ENCODE data around the gene RNF175.

DNA sequence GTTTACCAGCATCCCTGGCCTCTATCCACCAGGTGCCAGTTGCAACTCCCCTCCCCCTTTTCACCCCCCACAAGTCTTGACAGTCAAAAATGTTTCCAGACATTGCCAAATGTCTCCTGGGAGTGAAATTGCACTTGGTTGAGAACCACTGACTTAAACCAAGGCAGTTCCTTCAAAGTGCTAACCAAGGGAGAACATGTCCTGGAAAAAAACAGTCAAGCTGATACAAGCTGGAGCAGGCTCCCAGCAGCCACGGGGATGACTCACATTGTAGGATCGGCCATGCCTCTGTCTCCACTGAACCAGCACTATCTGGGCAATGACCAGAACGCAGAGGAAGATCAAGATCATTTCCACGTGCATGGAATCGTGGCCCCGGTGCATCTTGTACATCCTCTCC lies 11.4 kb downstream of the RNF175 start:
- TF ChIP-seq, protein P1, sequence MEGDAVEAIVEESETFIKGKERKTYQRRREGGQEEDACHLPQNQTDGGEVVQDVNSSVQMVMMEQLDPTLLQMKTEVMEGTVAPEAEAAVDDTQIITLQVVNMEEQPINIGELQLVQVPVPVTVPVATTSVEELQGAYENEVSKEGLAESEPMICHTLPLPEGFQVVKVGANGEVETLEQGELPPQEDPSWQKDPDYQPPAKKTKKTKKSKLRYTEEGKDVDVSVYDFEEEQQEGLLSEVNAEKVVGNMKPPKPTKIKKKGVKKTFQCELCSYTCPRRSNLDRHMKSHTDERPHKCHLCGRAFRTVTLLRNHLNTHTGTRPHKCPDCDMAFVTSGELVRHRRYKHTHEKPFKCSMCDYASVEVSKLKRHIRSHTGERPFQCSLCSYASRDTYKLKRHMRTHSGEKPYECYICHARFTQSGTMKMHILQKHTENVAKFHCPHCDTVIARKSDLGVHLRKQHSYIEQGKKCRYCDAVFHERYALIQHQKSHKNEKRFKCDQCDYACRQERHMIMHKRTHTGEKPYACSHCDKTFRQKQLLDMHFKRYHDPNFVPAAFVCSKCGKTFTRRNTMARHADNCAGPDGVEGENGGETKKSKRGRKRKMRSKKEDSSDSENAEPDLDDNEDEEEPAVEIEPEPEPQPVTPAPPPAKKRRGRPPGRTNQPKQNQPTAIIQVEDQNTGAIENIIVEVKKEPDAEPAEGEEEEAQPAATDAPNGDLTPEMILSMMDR (conservative IDR thresholded peaks at IDR 0.05; ENCODE audit: low read length), result no peak
- TF ChIP-seq EZH2phosphoT487 (IDR thresholded peaks at IDR 0.05; ENCODE audit: borderline replicate concordance), result no peak
